ENCODE data around the gene SLC22A23. TPM values are rescaled to one million over a fixed set of nuclear protein-coding genes. Genes with fewer than 3 reads are reported as not detected.

The SLC22A23 gene
- total RNA-seq, 1 donor from 2014 or later = 14.6 TPM

GRCh38 chr6:3334555-3334954 lies 122.3 kb downstream of the SLC22A23 start:
- no peaks in the 10 kb centered on the region for H3K9me3 Mint-ChIP-seq
- no peaks in the 10 kb centered on the region for H3K36me3 Mint-ChIP-seq (ENCODE audit: low read depth)
- TF ChIP-seq, protein P1, sequence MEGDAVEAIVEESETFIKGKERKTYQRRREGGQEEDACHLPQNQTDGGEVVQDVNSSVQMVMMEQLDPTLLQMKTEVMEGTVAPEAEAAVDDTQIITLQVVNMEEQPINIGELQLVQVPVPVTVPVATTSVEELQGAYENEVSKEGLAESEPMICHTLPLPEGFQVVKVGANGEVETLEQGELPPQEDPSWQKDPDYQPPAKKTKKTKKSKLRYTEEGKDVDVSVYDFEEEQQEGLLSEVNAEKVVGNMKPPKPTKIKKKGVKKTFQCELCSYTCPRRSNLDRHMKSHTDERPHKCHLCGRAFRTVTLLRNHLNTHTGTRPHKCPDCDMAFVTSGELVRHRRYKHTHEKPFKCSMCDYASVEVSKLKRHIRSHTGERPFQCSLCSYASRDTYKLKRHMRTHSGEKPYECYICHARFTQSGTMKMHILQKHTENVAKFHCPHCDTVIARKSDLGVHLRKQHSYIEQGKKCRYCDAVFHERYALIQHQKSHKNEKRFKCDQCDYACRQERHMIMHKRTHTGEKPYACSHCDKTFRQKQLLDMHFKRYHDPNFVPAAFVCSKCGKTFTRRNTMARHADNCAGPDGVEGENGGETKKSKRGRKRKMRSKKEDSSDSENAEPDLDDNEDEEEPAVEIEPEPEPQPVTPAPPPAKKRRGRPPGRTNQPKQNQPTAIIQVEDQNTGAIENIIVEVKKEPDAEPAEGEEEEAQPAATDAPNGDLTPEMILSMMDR (conservative IDR thresholded peaks at IDR 0.05) = no peak
- H3K4me1 Mint-ChIP-seq = peaks cover 74% of the 10 kb centered on the region
- H3K27ac Mint-ChIP-seq (ENCODE audit: unreplicated experiment) = no peak overlapping the region
- H3K27me3 Mint-ChIP-seq (ENCODE audit: low read depth) = no peaks in the 10 kb centered on the region
- no peak overlapping the region for H3K4me3 Mint-ChIP-seq
- no peak for DNase-seq (ENCODE audit: low read depth, low spot score)

GRCh38 chr6:3333263-3333662 lies 123.6 kb downstream of the SLC22A23 start:
- Mint-ChIP-seq H3K27me3 (ENCODE audit: low read depth) (no peaks in the 10 kb centered on the region), H3K27ac (ENCODE audit: unreplicated experiment) (no peak overlapping the region), H3K36me3 (ENCODE audit: low read depth) (no peaks in the 10 kb centered on the region), H3K4me3 (no peak overlapping the region), H3K4me1 (peaks cover 74% of the 10 kb centered on the region), H3K9me3 (no peaks in the 10 kb centered on the region)
- TF ChIP-seq, protein P1 (conservative IDR thresholded peaks at IDR 0.05) = no peak
- no peak for DNase-seq (ENCODE audit: low read depth, low spot score)

- H3K36me3 Mint-ChIP-seq (ENCODE audit: low read depth) = no peaks in the 10 kb centered on the region
- TF ChIP-seq, protein P1 (conservative IDR thresholded peaks at IDR 0.05) = no peak
- H3K4me1 Mint-ChIP-seq = peaks cover 66% of the 10 kb centered on the region
- no peaks in the 10 kb centered on the region for H3K27me3 Mint-ChIP-seq (ENCODE audit: low read depth)
- H3K4me3 Mint-ChIP-seq = no peak overlapping the region
- no peak overlapping the region for H3K27ac Mint-ChIP-seq (ENCODE audit: unreplicated experiment)
- H3K9me3 Mint-ChIP-seq = no peaks in the 10 kb centered on the region
- DNase-seq (ENCODE audit: low read depth, low spot score) = no peak
Measured at GRCh38 chr6:3331971-3332370, 124.9 kb downstream of the SLC22A23 start.

DNA sequence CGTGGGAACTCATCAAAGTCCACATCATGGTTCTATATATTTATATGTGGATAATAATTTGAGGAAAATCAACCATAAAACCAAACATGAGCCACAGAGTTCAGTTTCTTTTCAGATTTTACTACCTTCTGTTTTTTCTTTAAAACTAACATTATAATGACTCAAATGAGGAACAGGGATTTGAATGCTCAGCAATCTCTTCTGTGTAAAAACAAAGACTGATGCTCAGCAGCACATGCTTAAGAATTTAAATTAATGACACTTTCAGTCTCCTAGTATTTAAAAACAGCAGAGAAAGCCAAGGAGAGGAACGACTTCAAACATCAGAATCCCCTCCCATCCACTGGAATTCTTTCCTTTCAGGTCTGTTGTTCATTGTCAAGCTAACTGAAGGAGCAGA lies 125.4 kb downstream of the SLC22A23 start:
- TF ChIP-seq, protein P1 (conservative IDR thresholded peaks at IDR 0.05) = no peak
- Mint-ChIP-seq H3K4me3 (no peak overlapping the region), H3K27me3 (ENCODE audit: low read depth) (no peaks in the 10 kb centered on the region), H3K36me3 (ENCODE audit: low read depth) (no peaks in the 10 kb centered on the region), H3K27ac (ENCODE audit: unreplicated experiment) (no peak overlapping the region), H3K4me1 (peaks cover 62% of the 10 kb centered on the region), H3K9me3 (no peaks in the 10 kb centered on the region)
- no peak for DNase-seq (ENCODE audit: low read depth, low spot score)

GRCh38 chr6:3330199-3330598 lies 126.7 kb downstream of the SLC22A23 start:
- peak overlapping the region; percentile 79 for H3K27ac Mint-ChIP-seq (ENCODE audit: unreplicated experiment)

More at GRCh38 chr6:3330199-3330598, 126.7 kb downstream of the SLC22A23 start:
- H3K36me3 Mint-ChIP-seq (ENCODE audit: low read depth) = no peaks in the 10 kb centered on the region
- H3K27me3 Mint-ChIP-seq (ENCODE audit: low read depth) = no peaks in the 10 kb centered on the region
- no peaks in the 10 kb centered on the region for H3K9me3 Mint-ChIP-seq
- no peak overlapping the region for H3K4me3 Mint-ChIP-seq
- peaks cover 61% of the 10 kb centered on the region for H3K4me1 Mint-ChIP-seq
- DNase-seq (ENCODE audit: low read depth, low spot score) = no peak
- TF ChIP-seq, protein P1 (conservative IDR thresholded peaks at IDR 0.05) = no peak
